ENCODE results near the gene DLG2.

Gene DLG2

DNA sequence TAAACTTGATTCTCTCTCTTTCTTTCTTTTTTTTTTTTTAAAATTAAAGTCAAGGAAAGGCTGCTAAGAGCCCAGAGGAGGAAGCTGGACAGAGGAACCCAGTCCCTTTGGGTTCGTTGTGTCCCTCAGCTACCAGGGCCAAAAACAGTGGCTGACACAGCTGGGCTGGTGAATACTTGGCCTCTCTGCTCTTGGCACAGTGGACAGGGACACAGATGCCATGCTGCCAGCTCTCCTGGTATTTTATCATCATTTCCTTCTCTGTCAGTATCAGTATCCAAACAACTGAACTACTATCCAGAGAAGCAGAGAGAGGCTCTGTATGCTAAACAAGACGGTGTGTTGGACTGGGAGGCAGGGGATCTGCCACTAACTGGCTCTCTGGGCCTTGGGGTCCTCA lies 2217.3 kb downstream of the DLG2 start:
- DNase-seq (ENCODE audit: low read depth in 2 of 2), result no peak

DNA sequence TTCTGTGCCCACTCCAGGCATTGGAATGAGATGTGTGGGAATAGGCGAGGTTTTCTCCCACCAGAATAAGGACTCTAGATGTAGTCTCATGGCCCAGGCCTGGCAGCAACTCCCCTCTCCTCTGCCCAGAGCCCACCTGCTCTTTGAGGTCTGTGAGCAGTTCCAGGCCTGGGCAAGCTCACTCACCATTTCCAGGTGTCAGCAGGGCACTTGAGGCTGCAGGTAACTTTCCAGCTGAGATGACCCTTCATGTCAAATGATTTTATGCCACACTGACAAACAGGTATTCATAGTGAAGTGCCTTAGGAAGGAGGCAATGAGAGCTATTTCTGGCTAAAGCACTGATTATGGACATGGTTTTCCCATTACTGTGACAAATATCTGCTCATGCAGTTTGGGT lies 2217.7 kb downstream of the DLG2 start:
- no peak for DNase-seq (ENCODE audit: low read depth in 2 of 2)

DNA sequence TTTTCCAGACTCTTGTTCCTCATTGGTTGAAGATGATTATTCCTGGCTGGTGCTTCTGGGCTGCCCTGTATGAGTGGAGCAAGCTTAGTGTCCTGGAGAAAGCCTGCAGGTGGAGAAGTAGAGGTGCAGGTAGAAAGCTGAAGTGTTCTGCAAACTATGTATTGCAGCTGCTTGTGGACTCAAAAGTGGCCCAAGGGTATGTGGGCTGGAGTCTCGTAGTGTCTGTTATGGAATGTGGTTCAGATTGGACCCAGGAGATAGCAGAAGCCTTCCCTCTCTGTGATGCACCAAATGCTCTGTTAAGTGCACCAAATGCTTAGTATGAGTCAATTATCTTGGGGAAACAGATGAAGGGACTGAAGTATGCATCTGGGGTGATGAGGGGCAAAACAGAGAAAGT lies 2218.2 kb downstream of the DLG2 start:
- no peak for DNase-seq (ENCODE audit: low read depth in 2 of 2)

Measured in stimulated activated CD4-positive, alpha-beta T cell treated with anti-CD3 and anti-CD28 coated beads, Interleukin-1b, Interleukin-23, amount 100 ng/mL, for 4 hours (primary cell).